Neural cell (in vitro differentiated cells): Measurements from ENCODE around the gene ATP11A. TPM values are rescaled to one million over a fixed set of nuclear protein-coding genes. Genes with fewer than 3 reads are reported as not detected.

Source experiments
- H2AFZ ChIP-seq: fragments of 200-600, 300-800 bp; sonication (generic), shearing (Covaris generic); 2 replicates; pipeline ENCODE4 v1.6.0; 2014; ENCODE audit warnings: low read depth, mild to moderate bottlenecking, antibody characterized with exemption, low read length, moderate library complexity
- H3F3A ChIP-seq: fragments of 200-600 bp; shearing (Covaris generic); 2 replicates; pipeline ENCODE4 v1.6.1; 2016; ENCODE audit warnings: mild to moderate bottlenecking, moderate library complexity, mixed read lengths, antibody characterized with exemption, low read length; ENCODE audit not compliant: insufficient read depth, poor library complexity, severe bottlenecking
- H3K27ac ChIP-seq: fragments of 200-600, 300-800 bp; sonication (generic), shearing (Covaris generic); 2 replicates; pipeline ENCODE4 v1.5.1; 2014; ENCODE audit warnings: mild to moderate bottlenecking, low read length, moderate library complexity
- H3K27me3 ChIP-seq: fragments of 300-800, 200-600 bp; sonication (generic), shearing (Covaris generic); 2 replicates; pipeline ENCODE4 v1.6.0; 2014; ENCODE audit warnings: mild to moderate bottlenecking, low read depth, low read length, moderate library complexity; ENCODE audit not compliant: insufficient read depth
- H3K36me3 ChIP-seq: fragments of 300-800, 200-600 bp; sonication (generic), shearing (Covaris generic); 2 replicates; pipeline ENCODE4 v1.5.1; 2014; ENCODE audit warnings: mild to moderate bottlenecking, antibody characterized with exemption, low read length, moderate library complexity; ENCODE audit not compliant: insufficient read depth
- H3K4me2 ChIP-seq: fragments of 300-800, 200-600 bp; sonication (generic), shearing (Covaris generic); 2 replicates; pipeline ENCODE4 v1.6.0; 2014; ENCODE audit warnings: mild to moderate bottlenecking, low read length
- H3K4me3 ChIP-seq: fragments of 300-800, 200-600 bp; sonication (generic), shearing (Covaris generic); 2 replicates; pipeline ENCODE4 v1.5.1; 2014; ENCODE audit warnings: mild to moderate bottlenecking, low read length, moderate library complexity
- H3K79me2 ChIP-seq: fragments of 200-600 bp; shearing (Covaris generic); replicated peaks from 2 replicates; pipeline ENCODE4 v1.6.0; 2014; ENCODE audit warnings: mild to moderate bottlenecking, low read length, moderate library complexity; ENCODE audit not compliant: insufficient read depth
- H3K9ac ChIP-seq: fragments of 300-800, 200-600 bp; sonication (generic), shearing (Covaris generic); 2 replicates; pipeline ENCODE4 v1.6.1; 2016; ENCODE audit warnings: mild to moderate bottlenecking, low read length, mixed read lengths
- H3K9me2 ChIP-seq: fragments of 200-600 bp; shearing (Covaris generic); 2 replicates; pipeline ENCODE4 v1.6.1; 2016; ENCODE audit warnings: mild to moderate bottlenecking, low read length, mixed read lengths; ENCODE audit not compliant: insufficient read depth
- H3K9me3 ChIP-seq: fragments of 200-600, 300-800 bp; sonication (generic), shearing (Covaris generic); 2 replicates; pipeline ENCODE4 v1.6.1; 2016; ENCODE audit warnings: mild to moderate bottlenecking, mixed run types, low read length, moderate library complexity, mixed read lengths
- H4K20me1 ChIP-seq: fragments of 200-600 bp; shearing (Covaris generic); 2 replicates; pipeline ENCODE4 v1.6.1; 2016; ENCODE audit warnings: mild to moderate bottlenecking, mixed run types; ENCODE audit not compliant: insufficient read depth
- EP300 ChIP-seq: fragments of 450-650 bp; conservative IDR thresholded peaks from 2 replicates; pipeline ENCODE4 v1.6.1; 2014; ENCODE audit warnings: antibody characterized with exemption, mild to moderate bottlenecking, moderate library complexity; ENCODE audit not compliant: poor library complexity, severe bottlenecking
- EZH2 ChIP-seq: fragments of 200-600, 300-800 bp; shearing (Covaris generic), sonication (generic); IDR thresholded peaks from 2 replicates; pipeline ENCODE4 v1.6.1; 2014; ENCODE audit warnings: antibody characterized with exemption, low read length, borderline replicate concordance, mild to moderate bottlenecking; ENCODE audit not compliant: insufficient read depth, poor library complexity, severe bottlenecking
- MXI1 ChIP-seq: fragments of 450-650 bp; conservative IDR thresholded peaks from 2 replicates; pipeline ENCODE4 v1.6.1; 2014; ENCODE audit warnings: antibody characterized with exemption, mild to moderate bottlenecking; ENCODE audit not compliant: poor library complexity, severe bottlenecking
- POLR2AphosphoS5 ChIP-seq: IDR thresholded peaks from 2 replicates; pipeline ENCODE4 v1.6.1; 2012
- RAD21 ChIP-seq: fragments of 450-650 bp; conservative IDR thresholded peaks from 2 replicates; pipeline ENCODE4 v1.6.1; 2014; ENCODE audit warnings: antibody characterized with exemption, mild to moderate bottlenecking, moderate library complexity
- SMC3 ChIP-seq: fragments of 450-650 bp; conservative IDR thresholded peaks from 2 replicates; pipeline ENCODE4 v1.6.1; 2014; ENCODE audit warnings: antibody characterized with exemption, mild to moderate bottlenecking, moderate library complexity; ENCODE audit not compliant: poor library complexity
- TAF1 ChIP-seq: IDR thresholded peaks from 2 replicates; pipeline ENCODE4 v1.6.1; 2012; ENCODE audit warnings: low read depth
- polyA plus RNA-seq: library from polyadenylated mRNA; depleted of rRNA; stranded (reverse); fragments of >200 nt; gene quantifications from 2 replicates; pipeline ENCODE4 v1.2.3, GENCODE V29; 2014
- TF ChIP-seq, protein P1 (sequence below): fragments of 450-650 bp; IDR thresholded peaks from 2 replicates; pipeline ENCODE4 v1.5.1; 2014; ENCODE audit warnings: antibody characterized with exemption, mild to moderate bottlenecking, moderate library complexity; ENCODE audit not compliant: poor library complexity, severe bottlenecking
- TF ChIP-seq, protein P2 (sequence below): IDR thresholded peaks from 2 replicates; pipeline ENCODE4 v1.6.1; 2012; ENCODE audit warnings: borderline replicate concordance

The ATP11A gene
- polyA plus RNA-seq, 1 donor from 2014 or later, result 3.0 TPM

DNA sequence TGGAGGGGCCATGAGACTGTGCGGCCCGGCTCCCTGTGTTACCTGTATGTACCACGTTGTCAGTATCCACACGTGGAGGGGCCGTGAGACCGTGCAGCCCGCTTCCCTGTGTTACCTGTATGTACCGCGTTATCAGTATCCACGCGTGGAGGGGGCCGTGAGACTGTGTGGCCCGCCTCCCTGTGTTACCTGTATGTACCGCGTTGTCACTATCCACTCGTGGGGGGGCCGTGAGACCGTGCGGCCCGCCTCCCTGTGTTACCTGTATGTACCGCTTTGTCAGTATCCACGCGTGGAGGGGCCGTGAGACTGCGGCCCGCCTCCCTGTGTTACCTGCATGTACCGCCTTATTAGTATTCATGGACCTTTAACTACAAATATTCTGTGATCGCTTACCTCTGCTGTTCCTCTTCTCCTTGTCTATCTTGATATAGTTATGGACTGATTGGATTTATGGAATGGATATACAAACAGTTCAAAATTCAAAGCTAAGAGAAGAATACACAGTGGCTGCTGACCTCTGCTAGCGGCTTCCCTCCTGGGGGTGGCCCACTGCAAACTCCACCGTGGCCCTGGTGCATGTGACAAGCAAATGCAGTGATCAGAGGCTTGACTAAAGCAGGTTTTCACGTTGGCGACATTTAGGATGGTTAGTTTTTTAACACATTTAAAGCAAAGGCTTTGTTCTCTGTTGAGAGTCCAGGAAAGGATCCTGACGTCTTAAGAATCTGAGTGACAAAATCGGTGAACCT lies 38.7 kb downstream of the ATP11A start:
- Histone ChIP-seq H3F3A (no peaks in the 10 kb centered on the region), H3K9me3 (no peaks in the 10 kb centered on the region), H2AFZ (no peak overlapping the region), H4K20me1 (no peaks in the 10 kb centered on the region), H3K27ac (no peak overlapping the region), H3K4me2 (no peak overlapping the region), H3K79me2 (no peaks in the 10 kb centered on the region), H3K4me3 (no peak overlapping the region), H3K9ac (no peak overlapping the region), H3K36me3 (no peaks in the 10 kb centered on the region), H3K27me3 (no peaks in the 10 kb centered on the region), H3K9me2 (no peaks in the 10 kb centered on the region)
- TF ChIP-seq, protein P1, sequence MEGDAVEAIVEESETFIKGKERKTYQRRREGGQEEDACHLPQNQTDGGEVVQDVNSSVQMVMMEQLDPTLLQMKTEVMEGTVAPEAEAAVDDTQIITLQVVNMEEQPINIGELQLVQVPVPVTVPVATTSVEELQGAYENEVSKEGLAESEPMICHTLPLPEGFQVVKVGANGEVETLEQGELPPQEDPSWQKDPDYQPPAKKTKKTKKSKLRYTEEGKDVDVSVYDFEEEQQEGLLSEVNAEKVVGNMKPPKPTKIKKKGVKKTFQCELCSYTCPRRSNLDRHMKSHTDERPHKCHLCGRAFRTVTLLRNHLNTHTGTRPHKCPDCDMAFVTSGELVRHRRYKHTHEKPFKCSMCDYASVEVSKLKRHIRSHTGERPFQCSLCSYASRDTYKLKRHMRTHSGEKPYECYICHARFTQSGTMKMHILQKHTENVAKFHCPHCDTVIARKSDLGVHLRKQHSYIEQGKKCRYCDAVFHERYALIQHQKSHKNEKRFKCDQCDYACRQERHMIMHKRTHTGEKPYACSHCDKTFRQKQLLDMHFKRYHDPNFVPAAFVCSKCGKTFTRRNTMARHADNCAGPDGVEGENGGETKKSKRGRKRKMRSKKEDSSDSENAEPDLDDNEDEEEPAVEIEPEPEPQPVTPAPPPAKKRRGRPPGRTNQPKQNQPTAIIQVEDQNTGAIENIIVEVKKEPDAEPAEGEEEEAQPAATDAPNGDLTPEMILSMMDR, result no peak
- no peak for TF ChIP-seq RAD21

DNA sequence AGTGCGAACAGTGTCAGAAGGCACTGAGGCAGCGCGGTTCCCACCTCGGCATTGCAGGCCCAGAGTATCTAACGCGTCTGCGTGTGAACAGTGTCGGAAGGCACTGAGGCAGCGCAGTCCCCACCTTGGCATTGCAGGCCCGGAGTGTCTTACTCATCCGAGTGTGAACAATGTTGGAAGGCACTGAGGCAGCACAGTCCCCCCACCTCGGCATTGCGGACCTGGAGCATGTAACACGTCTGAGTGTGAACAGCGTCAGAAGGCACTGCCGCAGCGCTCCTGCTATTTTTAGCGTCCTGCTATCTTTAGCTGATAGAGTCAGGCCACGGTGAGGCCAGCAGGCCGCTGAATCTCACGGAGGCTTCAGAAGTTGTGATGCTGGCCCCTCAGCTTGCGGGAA lies 39.6 kb downstream of the ATP11A start:
- no peaks in the 10 kb centered on the region for H3K36me3 ChIP-seq
- no peaks in the 10 kb centered on the region for H3K9me2 ChIP-seq
- H3K4me3 ChIP-seq, result no peak overlapping the region
- no peak overlapping the region for H3K27ac ChIP-seq
- no peak overlapping the region for H2AFZ ChIP-seq
- H3K9me3 ChIP-seq, result no peaks in the 10 kb centered on the region
- no peak overlapping the region for H3K4me2 ChIP-seq
- no peaks in the 10 kb centered on the region for H3K27me3 ChIP-seq
- no peaks in the 10 kb centered on the region for H4K20me1 ChIP-seq
- H3K79me2 ChIP-seq, result no peaks in the 10 kb centered on the region
- H3F3A ChIP-seq, result peaks cover 5% of the 10 kb centered on the region
- TF ChIP-seq TAF1 (no peak), RAD21 (no peak), MXI1 (no peak), EP300 (no peak)
- H3K9ac ChIP-seq, result no peak overlapping the region

DNA sequence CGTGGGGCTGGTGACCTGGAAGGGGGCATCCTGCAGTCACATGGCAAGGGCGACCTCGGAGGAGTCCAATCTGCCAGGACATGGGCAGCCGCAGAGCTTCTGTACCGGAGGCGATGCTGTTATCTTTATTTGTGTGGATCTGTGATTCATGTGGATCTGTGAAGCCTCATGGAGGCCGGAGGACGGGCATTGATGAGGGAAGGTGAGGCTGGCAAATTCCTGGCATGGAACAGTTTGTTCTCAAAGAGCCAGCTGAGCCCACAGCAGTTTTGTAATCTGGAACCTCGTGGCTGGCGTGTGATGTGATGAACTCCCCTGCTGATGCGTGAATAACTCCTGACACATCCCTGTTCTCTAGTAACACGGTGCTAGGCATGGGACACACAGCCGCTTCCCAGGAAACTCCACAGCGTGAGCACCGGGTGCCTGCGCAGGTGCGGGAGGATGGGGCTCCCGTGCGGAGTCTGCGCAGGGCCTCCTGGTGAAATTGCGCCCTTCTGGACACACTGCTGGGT lies 40.4 kb downstream of the ATP11A start:
- no peaks in the 10 kb centered on the region for H3K27me3 ChIP-seq
- H3K27ac ChIP-seq, result no peak overlapping the region
- no peaks in the 10 kb centered on the region for H3K9me2 ChIP-seq
- no peaks in the 10 kb centered on the region for H3K36me3 ChIP-seq
- H3F3A ChIP-seq, result peaks cover 5% of the 10 kb centered on the region
- H3K9me3 ChIP-seq, result no peaks in the 10 kb centered on the region
- no peak overlapping the region for H3K4me2 ChIP-seq
- H4K20me1 ChIP-seq, result no peaks in the 10 kb centered on the region
- no peak overlapping the region for H2AFZ ChIP-seq
- TF ChIP-seq TAF1 (no peak), POLR2AphosphoS5 (no peak), RAD21 (no peak), MXI1 (no peak), EZH2 (no peak), SMC3 (no peak), EP300 (no peak)
- TF ChIP-seq, protein P2, sequence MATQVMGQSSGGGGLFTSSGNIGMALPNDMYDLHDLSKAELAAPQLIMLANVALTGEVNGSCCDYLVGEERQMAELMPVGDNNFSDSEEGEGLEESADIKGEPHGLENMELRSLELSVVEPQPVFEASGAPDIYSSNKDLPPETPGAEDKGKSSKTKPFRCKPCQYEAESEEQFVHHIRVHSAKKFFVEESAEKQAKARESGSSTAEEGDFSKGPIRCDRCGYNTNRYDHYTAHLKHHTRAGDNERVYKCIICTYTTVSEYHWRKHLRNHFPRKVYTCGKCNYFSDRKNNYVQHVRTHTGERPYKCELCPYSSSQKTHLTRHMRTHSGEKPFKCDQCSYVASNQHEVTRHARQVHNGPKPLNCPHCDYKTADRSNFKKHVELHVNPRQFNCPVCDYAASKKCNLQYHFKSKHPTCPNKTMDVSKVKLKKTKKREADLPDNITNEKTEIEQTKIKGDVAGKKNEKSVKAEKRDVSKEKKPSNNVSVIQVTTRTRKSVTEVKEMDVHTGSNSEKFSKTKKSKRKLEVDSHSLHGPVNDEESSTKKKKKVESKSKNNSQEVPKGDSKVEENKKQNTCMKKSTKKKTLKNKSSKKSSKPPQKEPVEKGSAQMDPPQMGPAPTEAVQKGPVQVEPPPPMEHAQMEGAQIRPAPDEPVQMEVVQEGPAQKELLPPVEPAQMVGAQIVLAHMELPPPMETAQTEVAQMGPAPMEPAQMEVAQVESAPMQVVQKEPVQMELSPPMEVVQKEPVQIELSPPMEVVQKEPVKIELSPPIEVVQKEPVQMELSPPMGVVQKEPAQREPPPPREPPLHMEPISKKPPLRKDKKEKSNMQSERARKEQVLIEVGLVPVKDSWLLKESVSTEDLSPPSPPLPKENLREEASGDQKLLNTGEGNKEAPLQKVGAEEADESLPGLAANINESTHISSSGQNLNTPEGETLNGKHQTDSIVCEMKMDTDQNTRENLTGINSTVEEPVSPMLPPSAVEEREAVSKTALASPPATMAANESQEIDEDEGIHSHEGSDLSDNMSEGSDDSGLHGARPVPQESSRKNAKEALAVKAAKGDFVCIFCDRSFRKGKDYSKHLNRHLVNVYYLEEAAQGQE, result no peak
- TF ChIP-seq, protein P1, result no peak
- no peak overlapping the region for H3K4me3 ChIP-seq
- no peaks in the 10 kb centered on the region for H3K79me2 ChIP-seq
- H3K9ac ChIP-seq, result no peak overlapping the region
